ENCODE data around the gene ADAMTS2. TPM values are rescaled to one million over a fixed set of nuclear protein-coding genes. Genes with fewer than 3 reads are reported as not detected.

ADAMTS2 gene
- total and polyA plus RNA-seq, 2 donors (not counting 3 experiments of a cell fraction or from before 2014, with no cell fraction given): not detected

- Histone ChIP-seq H3K4me1 (ENCODE audit: control insufficient read depth, extremely low read depth, insufficient read depth, low read length) (no peaks in the 10 kb centered on the region), H3K27ac (ENCODE audit: insufficient read depth, low read depth, low read length) (no peak overlapping the region), H3K4me2 (ENCODE audit: insufficient read depth, low read length) (no peak overlapping the region), H3K9ac (replicated peaks; ENCODE audit: extremely low read depth, insufficient read depth, low read length) (no peak overlapping the region), H3K9me3 (replicated peaks; ENCODE audit: control insufficient read depth, insufficient read depth, low read length) (no peaks in the 10 kb centered on the region), H3K27me3 (ENCODE audit: control insufficient read depth in 2 of 2, insufficient read depth in 2 of 2, low read length in 2 of 2) (no peaks in the 10 kb centered on the region), H3K4me3 (replicated peaks in 1 of 3; ENCODE audit: insufficient read depth in 1 of 3, low read depth in 1 of 3, low read length in 3 of 3) (no peak overlapping the region), H4K20me1 (replicated peaks; ENCODE audit: control insufficient read depth, extremely low read depth, insufficient read depth, low read length) (no peaks in the 10 kb centered on the region), H3K79me2 (ENCODE audit: control insufficient read depth, insufficient read depth, low read length) (no peaks in the 10 kb centered on the region), H2AFZ (ENCODE audit: low read depth, low read length) (no peak overlapping the region), H3K9me1 (replicated peaks; ENCODE audit: control insufficient read depth, extremely low read depth, insufficient read depth, low read length) (no peaks in the 10 kb centered on the region), H3K36me3 (ENCODE audit: control insufficient read depth in 2 of 2, extremely low read depth in 1 of 2, insufficient read depth in 2 of 2, low read length in 2 of 2) (no peaks in the 10 kb centered on the region)
- FAIRE-seq: no peak
- ChIA-PET POLR2A (no interaction called here), CTCF (no interaction called here)
- dilution Hi-C loops (cut with MboI; ENCODE audit: extremely low pct_ligation_motif_present, low sequenced_read_pairs) (no loop called here), intact Hi-C loops (cut with micrococcal nuclease) (no loop called here)
- no TSS peak for BruUV-seq (replicated peaks)
- TF ChIP-seq POLR2A (IDR thresholded peaks at IDR 0.05; ENCODE audit: low read depth, low read length): no peak
- no peak for TF ChIP-seq MYC (IDR thresholded peaks at IDR 0.05; ENCODE audit: low read depth, low read length)
- DNase-seq (ENCODE audit: low read depth, low spot score): no peak
Observed at GRCh38 chr5:179276838-179277395, 68.3 kb downstream of the ADAMTS2 start.

DNA sequence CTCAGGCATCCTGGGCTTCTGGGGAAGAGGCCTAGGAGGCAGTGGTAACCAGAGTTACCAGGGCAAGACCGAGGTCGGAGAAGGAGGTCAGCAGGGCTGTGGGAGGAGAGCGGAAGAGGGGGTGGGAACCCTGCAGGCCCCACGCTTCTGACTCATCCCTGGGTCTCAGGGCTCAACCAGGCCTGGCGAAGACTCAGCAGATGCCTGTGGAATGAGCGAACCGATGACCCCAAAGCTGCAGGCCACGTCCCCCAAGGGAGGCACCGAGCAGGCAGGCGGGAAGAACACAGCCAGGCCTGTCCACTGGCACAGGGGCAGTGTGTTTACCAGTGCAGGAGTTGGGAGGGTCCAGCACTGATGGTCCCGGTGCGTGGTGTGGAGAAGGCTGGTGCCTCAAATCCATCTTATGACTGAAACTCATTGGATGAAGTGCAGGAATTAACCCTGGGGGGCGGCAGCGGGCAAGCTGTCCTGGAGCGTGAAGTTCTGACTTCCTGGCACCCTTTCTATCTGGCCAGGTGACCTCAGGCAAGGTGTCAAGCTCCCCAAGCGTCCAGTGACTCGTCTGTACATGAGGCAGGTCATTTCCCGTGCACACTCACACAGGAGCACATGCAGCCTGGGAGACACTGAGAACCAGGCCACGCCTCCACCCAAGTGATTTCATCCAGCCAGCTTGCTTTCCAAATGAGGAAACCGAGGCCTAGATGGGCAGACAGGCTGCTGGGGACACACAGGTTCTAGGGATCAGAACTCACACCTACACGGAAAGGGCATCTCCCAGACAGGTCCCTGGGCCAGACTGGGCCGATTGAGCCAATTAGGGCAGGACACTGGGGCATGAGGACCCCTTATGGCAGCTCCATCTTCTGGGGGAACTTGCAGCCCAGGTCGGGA lies 69.1 kb downstream of the ADAMTS2 start:
- H3K9me1 ChIP-seq (replicated peaks; ENCODE audit: control insufficient read depth, extremely low read depth, insufficient read depth, low read length): no peaks in the 10 kb centered on the region
- no peak overlapping the region for H3K9ac ChIP-seq (replicated peaks; ENCODE audit: extremely low read depth, insufficient read depth, low read length)
- ChIA-PET POLR2A (no interaction called here), CTCF (no interaction called here)
- no peaks in the 10 kb centered on the region for H3K9me3 ChIP-seq (replicated peaks; ENCODE audit: control insufficient read depth, insufficient read depth, low read length)
- dilution Hi-C loops (cut with MboI; ENCODE audit: extremely low pct_ligation_motif_present, low sequenced_read_pairs) (no loop called here), intact Hi-C loops (cut with micrococcal nuclease) (no loop called here)
- no peak for FAIRE-seq
- no peak overlapping the region for H3K4me3 ChIP-seq (replicated peaks in 1 of 3; ENCODE audit: insufficient read depth in 1 of 3, low read depth in 1 of 3, low read length in 3 of 3)
- H3K4me2 ChIP-seq (ENCODE audit: insufficient read depth, low read length): no peak overlapping the region
- TF ChIP-seq JUN (IDR thresholded peaks at IDR 0.05; ENCODE audit: borderline replicate concordance, insufficient read depth, insufficient read length, low read depth): no peak
- no peak for TF ChIP-seq MYC (IDR thresholded peaks at IDR 0.05; ENCODE audit: low read depth, low read length)
- no peak for TF ChIP-seq GATA2 (IDR thresholded peaks at IDR 0.05; ENCODE audit: insufficient read depth, insufficient read length, low read depth, low read length)
- TF ChIP-seq POLR2A (IDR thresholded peaks at IDR 0.05; ENCODE audit: low read depth, low read length): no peak
- TF ChIP-seq EZH2 (IDR thresholded peaks at IDR 0.05; ENCODE audit: borderline replicate concordance, low read depth, low read length, severe bottlenecking): no peak
- H3K36me3 ChIP-seq (ENCODE audit: control insufficient read depth in 2 of 2, extremely low read depth in 1 of 2, insufficient read depth in 2 of 2, low read length in 2 of 2): no peaks in the 10 kb centered on the region
- H3K4me1 ChIP-seq (ENCODE audit: control insufficient read depth, extremely low read depth, insufficient read depth, low read length): no peaks in the 10 kb centered on the region
- H3K27ac ChIP-seq (ENCODE audit: insufficient read depth, low read depth, low read length): no peak overlapping the region
- H3K79me2 ChIP-seq (ENCODE audit: control insufficient read depth, insufficient read depth, low read length): no peaks in the 10 kb centered on the region
- DNase-seq (ENCODE audit: low read depth, low spot score): no peak
- no peaks in the 10 kb centered on the region for H4K20me1 ChIP-seq (replicated peaks; ENCODE audit: control insufficient read depth, extremely low read depth, insufficient read depth, low read length)
- no peaks in the 10 kb centered on the region for H3K27me3 ChIP-seq (ENCODE audit: control insufficient read depth in 2 of 2, insufficient read depth in 2 of 2, low read length in 2 of 2)
- no TSS peak for BruUV-seq (replicated peaks)
- H2AFZ ChIP-seq (ENCODE audit: low read depth, low read length): no peak overlapping the region
